Parathyroid adenoma (tissue), 2 donors: ENCODE measurements around the gene DOCK3.

Experiments used
- H2AFZ ChIP-seq: fragments of 300-600 bp; sonication (generic); one replicate; pipeline ENCODE4 v1.7.0; 2017; ENCODE audit warnings: antibody characterized with exemption, mild to moderate bottlenecking
- H3K27ac ChIP-seq: fragments of 300-600 bp; sonication (generic); one replicate; pipeline ENCODE4 v1.7.0; 2017
- H3K27me3 ChIP-seq: fragments of 300-600 bp; sonication (generic); one replicate; pipeline ENCODE4 v1.7.0; 2017; ENCODE audit warnings: low read length; ENCODE audit not compliant: control insufficient read depth, insufficient read depth
- H3K36me3 ChIP-seq: fragments of 300-600 bp; sonication (generic); one replicate; pipeline ENCODE4 v1.7.0; 2017; ENCODE audit warnings: low read length; ENCODE audit not compliant: control insufficient read depth, insufficient read depth
- H3K4me1 ChIP-seq: fragments of 300-600 bp; sonication (generic); one replicate; pipeline ENCODE4 v1.7.0; 2017; ENCODE audit warnings: control low read depth
- H3K4me2 ChIP-seq: fragments of 300-600 bp; sonication (generic); one replicate; pipeline ENCODE4 v1.7.0; 2017; ENCODE audit warnings: low read length
- H3K4me3 ChIP-seq: fragments of 300-600 bp; sonication (generic); one replicate; pipeline ENCODE4 v1.7.0; 2017; ENCODE audit warnings: low read depth, low read length
- H3K79me2 ChIP-seq: fragments of 300-600 bp; sonication (generic); one replicate; pipeline ENCODE4 v1.7.0; 2017; ENCODE audit warnings: control low read depth
- H3K9ac ChIP-seq: fragments of 300-600 bp; sonication (generic); one replicate; pipeline ENCODE4 v1.7.0; 2017; ENCODE audit warnings: mild to moderate bottlenecking
- H3K9me3 ChIP-seq: fragments of 300-600 bp; sonication (generic); one replicate; pipeline ENCODE4 v1.7.0; 2017; ENCODE audit warnings: low read length; ENCODE audit not compliant: control insufficient read depth
- TF ChIP-seq, protein P1 (sequence below): fragments of 300-600 bp; sonication (generic); IDR thresholded peaks from one replicate; pipeline ENCODE4 v1.7.0; 2017; ENCODE audit warnings: antibody characterized with exemption, mild to moderate bottlenecking
- donor health status: primary hyperparathyroidism.

Gene DOCK3

DNA sequence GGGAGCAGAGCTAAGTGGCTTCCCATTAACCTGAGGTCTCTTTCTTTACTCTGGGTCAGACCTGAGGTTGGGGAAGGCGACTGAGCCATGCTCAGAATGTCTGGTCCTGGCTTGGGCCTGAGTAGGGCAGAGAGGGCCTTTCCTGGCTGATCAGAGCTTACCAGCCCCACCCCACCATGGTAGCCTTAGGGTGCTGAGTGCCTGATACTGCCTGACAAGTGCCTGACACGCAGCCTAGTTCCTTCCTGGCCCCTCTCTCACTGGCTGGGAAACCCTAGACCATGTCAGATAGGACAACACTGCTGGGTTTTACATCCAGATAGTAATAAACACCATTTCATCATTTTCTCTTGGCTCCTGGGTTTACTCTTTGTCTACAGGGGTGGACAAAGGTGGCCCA lies 25.8 kb upstream of the DOCK3 start:
- no peak overlapping the region for H2AFZ ChIP-seq
- no peak overlapping the region for H3K4me3 ChIP-seq
- no peaks in the 10 kb centered on the region for H3K36me3 ChIP-seq
- H3K9me3 ChIP-seq = no peaks in the 10 kb centered on the region
- TF ChIP-seq, protein P1, sequence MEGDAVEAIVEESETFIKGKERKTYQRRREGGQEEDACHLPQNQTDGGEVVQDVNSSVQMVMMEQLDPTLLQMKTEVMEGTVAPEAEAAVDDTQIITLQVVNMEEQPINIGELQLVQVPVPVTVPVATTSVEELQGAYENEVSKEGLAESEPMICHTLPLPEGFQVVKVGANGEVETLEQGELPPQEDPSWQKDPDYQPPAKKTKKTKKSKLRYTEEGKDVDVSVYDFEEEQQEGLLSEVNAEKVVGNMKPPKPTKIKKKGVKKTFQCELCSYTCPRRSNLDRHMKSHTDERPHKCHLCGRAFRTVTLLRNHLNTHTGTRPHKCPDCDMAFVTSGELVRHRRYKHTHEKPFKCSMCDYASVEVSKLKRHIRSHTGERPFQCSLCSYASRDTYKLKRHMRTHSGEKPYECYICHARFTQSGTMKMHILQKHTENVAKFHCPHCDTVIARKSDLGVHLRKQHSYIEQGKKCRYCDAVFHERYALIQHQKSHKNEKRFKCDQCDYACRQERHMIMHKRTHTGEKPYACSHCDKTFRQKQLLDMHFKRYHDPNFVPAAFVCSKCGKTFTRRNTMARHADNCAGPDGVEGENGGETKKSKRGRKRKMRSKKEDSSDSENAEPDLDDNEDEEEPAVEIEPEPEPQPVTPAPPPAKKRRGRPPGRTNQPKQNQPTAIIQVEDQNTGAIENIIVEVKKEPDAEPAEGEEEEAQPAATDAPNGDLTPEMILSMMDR = no peak
- no peaks in the 10 kb centered on the region for H3K79me2 ChIP-seq
- no peak overlapping the region for H3K4me2 ChIP-seq
- no peaks in the 10 kb centered on the region for H3K27me3 ChIP-seq
- H3K27ac ChIP-seq = no peak overlapping the region
- no peak overlapping the region for H3K9ac ChIP-seq
- no peaks in the 10 kb centered on the region for H3K4me1 ChIP-seq

DNA sequence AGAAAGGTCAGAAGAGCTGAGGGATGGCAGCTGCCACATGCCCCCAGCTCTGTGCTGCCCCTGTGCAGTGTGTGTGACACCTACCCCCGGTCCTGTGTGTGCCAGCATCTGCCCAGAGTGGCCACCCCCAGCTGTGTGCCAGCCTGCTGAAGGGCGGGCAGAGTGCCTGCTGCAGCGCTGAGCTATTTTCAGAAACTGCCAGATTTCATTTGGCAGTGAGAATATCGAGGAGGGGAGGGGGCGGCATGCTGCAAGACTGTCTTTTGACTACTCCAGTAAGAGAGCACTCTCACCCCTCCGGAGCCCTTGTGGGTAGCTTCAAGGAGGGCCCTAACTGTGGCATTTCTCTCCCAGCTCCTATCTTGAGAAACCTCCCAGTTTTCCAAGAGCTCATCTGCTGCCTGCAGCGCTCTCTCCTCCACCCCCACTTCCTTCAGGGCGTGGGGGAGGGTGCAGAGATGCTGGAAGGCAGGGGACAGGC lies 25.2 kb upstream of the DOCK3 start:
- Histone ChIP-seq H3K9me3 (no peaks in the 10 kb centered on the region), H3K9ac (no peak overlapping the region), H3K27me3 (no peaks in the 10 kb centered on the region), H2AFZ (no peak overlapping the region), H3K4me1 (no peaks in the 10 kb centered on the region), H3K36me3 (no peaks in the 10 kb centered on the region), H3K79me2 (no peaks in the 10 kb centered on the region), H3K4me3 (no peak overlapping the region), H3K27ac (no peak overlapping the region), H3K4me2 (no peak overlapping the region)
- TF ChIP-seq, protein P1 = no peak

DNA sequence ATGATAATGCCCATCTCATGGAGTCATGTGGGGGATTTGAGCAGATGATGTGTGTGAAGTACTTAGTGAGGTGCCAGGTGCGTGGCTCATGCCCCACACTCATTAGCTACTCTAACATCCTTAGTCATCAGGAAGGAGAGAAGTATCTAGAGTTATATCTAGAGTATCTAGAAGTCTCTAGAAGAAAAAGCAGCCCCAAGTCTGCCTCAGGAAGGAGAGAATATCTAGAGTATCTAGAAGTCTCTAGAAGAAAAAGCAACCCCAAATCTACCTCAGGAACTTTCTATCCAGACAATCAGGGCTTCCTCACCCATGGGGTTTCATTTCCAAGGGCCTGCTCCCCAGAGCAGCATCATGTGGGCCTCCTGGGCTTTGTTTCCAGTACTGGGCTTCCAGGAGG lies 24.7 kb upstream of the DOCK3 start:
- Histone ChIP-seq H3K27me3 (no peaks in the 10 kb centered on the region), H2AFZ (no peak overlapping the region), H3K4me1 (no peaks in the 10 kb centered on the region), H3K9ac (no peak overlapping the region), H3K79me2 (no peaks in the 10 kb centered on the region), H3K36me3 (no peaks in the 10 kb centered on the region), H3K9me3 (no peaks in the 10 kb centered on the region), H3K27ac (no peak overlapping the region), H3K4me2 (no peak overlapping the region), H3K4me3 (no peak overlapping the region)
- TF ChIP-seq, protein P1 = no peak

DNA sequence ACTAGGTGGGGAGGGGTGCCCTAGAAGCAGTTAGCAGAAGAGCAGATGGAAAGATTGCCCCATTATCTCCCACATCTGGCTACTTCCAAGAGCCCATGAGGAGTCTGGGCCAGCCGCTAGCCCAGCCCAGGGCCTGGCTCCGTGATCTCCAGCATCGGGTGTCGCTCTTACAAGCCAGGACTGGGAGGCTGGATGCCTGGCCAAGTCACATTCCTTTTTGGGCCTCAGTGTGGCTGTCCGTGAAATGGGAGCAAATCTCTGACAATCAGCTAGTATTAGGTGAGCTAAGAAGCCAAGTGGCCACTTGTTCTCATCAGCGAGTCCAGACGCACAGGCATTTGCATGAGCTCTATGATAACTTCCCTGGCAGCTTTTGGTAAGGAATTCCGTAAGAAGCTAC lies 23.3 kb upstream of the DOCK3 start:
- H3K9me3 ChIP-seq = no peaks in the 10 kb centered on the region
- H3K9ac ChIP-seq = no peak overlapping the region
- TF ChIP-seq, protein P1 = no peak
- no peak overlapping the region for H2AFZ ChIP-seq
- no peaks in the 10 kb centered on the region for H3K79me2 ChIP-seq
- no peaks in the 10 kb centered on the region for H3K36me3 ChIP-seq
- H3K4me2 ChIP-seq = no peak overlapping the region
- peaks cover 3% of the 10 kb centered on the region for H3K4me1 ChIP-seq
- no peak overlapping the region for H3K4me3 ChIP-seq
- no peaks in the 10 kb centered on the region for H3K27me3 ChIP-seq
- no peak overlapping the region for H3K27ac ChIP-seq

DNA sequence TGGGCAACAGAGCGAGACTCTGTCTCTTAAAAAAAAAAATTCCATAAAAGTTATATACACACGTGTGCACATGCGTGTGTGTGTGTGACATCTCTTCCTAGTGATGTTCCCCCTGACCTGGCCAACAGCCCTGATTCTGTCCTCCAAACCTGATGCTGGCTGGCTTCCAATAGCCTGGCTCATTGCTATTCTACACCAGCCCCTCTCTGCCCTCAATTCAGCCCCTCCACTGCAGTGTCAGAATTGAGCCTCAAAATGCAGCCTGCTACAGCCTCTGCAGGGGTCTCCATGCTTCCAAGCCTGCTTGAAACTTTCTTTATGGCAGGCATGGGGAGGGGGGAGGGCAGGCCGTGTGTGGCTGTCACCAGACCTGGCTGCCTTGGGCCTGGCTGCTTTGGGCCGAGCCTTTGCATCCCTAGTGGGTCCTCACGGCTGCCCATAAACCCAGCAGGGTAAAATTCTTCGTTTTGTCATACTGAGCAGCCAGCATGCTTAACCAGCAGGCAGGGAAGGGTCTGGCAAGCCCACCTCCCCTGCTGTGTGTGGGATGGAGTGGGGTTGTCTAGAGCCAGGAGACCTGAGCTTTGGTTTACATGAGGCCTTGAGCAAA lies 22.7 kb upstream of the DOCK3 start:
- H3K27ac ChIP-seq = no peak overlapping the region

More for the DNA sequence above, 22.7 kb upstream of the DOCK3 start:
- no peaks in the 10 kb centered on the region for H3K36me3 ChIP-seq
- H3K9me3 ChIP-seq = no peaks in the 10 kb centered on the region
- H3K27me3 ChIP-seq = no peaks in the 10 kb centered on the region
- TF ChIP-seq, protein P1 = no peak
- H2AFZ ChIP-seq = no peak overlapping the region
- H3K4me2 ChIP-seq = no peak overlapping the region
- no peak overlapping the region for H3K9ac ChIP-seq
- no peaks in the 10 kb centered on the region for H3K79me2 ChIP-seq
- H3K4me1 ChIP-seq = peaks cover 6% of the 10 kb centered on the region
- H3K4me3 ChIP-seq = no peak overlapping the region
